Cardiac atrium fibroblast (primary cell): ENCODE measurements around the gene LRRC57. TPM values are rescaled to one million over a fixed set of nuclear protein-coding genes. Genes with fewer than 3 reads are reported as not detected.

Experiments used
- total RNA-seq: library from RNA; depleted of rRNA; stranded (reverse); fragments of >200 nt; gene quantifications from 2 replicates; pipeline ENCODE4 v1.2.3, GENCODE V29; 2015

Gene LRRC57
- 7.6 and 11.0 TPM in 2 replicates for total RNA-seq

DNA sequence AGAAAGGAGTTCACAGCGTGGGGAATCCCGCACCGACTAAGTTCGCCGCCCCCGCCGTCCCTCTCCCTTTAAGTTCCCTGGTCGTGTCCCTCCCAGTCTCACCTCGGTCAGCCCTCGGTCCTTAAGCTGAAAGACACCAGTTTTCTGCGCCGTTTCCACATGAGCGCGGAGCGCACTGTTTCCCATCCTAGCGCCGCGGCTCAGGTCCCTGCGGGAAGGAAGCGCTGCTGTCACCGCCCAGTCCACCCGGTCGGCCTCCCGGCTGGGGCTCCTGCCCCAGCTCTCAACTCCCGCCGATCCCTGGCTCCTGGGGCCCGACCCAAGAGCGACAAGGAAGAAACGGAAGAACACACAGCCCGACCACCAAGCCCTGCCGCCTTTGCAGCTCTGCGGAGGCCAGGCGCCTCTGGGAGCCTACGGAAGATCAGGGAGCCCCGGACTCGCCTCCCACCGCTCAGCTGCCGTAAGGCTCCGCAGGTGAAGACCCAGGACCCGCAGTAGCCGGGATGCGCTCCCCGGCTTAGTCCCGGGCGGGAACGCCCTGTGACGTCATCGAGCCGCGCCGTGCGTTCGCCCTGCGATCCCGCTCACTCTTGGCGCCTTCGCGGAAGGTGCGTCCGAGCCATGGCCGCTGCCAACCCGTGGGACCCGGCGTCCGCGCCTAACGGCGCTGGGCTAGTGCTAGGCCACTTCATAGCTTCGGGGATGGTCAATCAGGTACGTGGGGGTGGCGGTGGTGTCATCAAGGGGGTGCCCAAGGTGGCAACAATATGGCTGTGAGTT, at the start of gene LRRC57, which contains the start of gene HAUS2:
Gene LRRC57 (minus strand): TSS at position 545 of the 783 bp plus-strand sequence. CDS start 359 bp downstream, at position 186.
Gene HAUS2 (plus strand): TSS at position 590 of the 783 bp plus-strand sequence. CDS start 35 bp downstream, at position 625.

DNA sequence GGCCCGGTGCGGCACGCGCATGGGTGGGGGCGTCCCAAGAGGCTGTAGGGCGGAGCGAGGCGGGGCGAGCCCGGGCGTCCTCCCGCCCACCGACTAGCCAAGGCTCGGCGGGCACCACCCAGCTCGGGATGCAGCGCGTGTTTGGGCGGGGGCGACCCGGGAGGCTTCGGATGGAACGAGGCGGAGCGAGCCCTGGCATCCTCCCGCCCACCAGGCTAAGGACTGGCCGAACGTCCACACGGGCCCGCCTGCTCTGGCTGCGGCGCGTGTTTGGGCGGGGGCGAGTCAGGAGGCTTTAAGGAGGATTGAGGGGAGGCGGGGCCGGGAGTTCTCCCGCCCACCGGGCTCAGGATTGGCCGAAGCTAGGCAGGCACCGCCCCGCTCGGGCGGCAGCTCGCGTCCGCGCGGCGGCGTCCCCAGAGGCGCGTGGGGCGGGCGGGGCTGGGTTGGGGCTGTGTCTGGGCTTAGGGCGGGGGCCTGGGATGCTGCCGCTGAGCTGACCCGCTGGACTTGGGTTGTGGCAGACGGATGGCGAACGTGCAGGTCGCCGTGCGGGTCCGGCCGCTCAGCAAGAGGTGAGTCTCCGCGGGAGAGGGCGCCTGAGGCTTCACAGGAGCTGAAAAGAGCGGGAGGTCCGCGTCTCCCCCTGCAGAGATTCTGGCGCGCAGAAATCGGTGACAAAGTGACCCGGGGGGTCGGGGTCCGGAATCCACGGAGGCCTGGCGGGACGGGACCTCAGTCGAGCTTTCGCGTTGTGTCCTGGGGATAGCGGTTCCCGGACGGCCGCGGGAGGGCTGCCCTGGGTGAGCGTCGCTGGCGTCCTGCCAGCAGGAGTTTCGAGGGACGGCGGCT, 26.8 kb upstream of the LRRC57 start, which contains the start of gene STARD9:
Gene STARD9 (plus strand): TSS at position 419 of the 852 bp plus-strand sequence. CDS start 110 bp downstream, at position 529.

DNA sequence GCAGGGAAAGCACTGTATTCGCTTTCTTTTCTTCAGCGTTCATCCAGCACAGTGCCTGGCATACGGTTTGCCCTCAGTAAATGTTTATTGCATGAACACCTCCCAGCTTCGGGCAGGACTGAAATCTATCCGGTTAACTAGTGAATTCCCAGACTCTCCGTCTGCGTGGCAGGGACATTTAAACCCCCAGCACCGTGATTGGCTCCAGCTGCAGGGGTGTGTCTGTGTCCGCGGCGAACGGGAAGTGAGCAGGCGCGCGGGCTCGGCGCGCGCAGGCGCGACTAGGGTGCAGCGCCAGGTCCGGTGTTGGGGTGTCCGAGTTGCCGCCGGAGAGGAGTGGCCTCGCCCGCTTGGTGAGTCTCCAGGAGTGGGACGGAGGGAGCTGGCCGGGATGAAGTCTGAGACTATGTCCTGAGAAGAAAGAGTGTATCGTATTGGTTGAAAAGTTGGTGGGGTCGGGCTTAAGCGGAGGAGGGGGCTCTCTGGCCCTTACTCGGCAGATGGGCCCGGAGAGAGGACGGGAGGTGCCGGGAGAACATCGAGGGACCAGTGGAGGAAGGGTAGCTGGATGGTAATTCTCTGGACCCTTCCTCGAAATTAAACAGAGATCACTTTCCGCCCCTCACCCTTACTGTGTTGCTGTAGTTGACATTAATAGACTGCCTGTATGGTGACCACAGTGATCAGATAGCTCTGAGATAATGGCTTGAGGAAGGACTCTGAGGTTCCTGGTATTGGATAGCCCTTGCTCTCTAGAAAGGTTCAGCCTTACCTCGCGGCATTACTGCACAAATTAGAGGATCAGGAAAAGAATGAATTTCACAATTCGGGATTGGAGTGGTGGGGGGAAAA, 53.0 kb downstream of the LRRC57 start, which contains the start of gene SNAP23:
Gene SNAP23 (plus strand): TSS at position 274 of the 852 bp plus-strand sequence. CDS start 16,213 bp downstream, outside the sequence.

DNA sequence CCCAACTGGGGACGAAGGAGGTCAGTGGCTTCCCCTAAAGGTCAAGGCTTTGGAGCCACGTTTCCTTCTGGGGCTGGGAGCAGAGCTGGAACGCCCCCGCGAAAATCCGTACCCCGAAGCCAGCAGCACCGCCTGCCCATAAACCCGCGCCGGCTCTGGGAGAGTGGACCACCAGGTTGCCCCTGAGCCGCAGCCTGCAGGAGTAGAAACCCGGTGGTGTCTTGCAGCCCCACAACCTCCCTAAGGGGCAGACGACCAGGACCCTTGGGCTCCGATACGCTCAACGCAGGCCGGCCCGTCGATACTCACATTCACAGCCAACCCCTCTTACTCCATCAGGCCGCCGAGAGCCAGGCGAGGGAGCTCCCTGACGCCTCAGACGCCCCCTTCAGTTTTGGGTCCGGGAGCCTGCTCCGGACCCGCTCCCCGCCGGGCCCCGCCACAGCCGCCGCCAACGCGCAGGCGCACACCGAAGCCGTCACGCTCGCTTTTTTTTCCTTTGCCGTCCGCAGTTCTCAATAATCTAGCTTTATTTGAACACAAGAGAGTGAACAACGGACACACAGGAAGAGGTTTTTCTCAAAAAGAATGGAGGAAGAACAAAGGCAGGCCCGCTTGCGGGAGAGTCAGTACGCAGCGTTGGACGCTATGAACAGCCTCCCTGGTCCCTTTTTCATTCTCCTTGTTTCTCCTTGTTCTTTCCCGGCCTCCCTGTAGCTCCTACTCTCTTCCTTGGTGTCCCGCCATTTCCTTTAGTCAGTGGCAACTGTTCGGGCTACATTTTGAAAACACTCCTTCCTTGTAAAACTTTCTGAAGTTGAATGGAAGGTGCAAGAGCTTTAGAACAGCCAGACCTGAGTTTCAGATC, 57.7 kb downstream of the LRRC57 start, which contains the start of gene ZNF106:
Gene ZNF106 (minus strand): TSS at position 471 of the 868 bp plus-strand sequence. CDS start 18,852 bp downstream, outside the sequence.

Other genes starting within 250 kb of the LRRC57 start
- gene CAPN3, start 189.3 kb downstream of the LRRC57 start, total RNA-seq: 1.4 and 2.3 TPM in 2 replicates
- 24.2 and 42.6 TPM in 2 replicates for gene ZNF106, start 57.7 kb downstream of the LRRC57 start, total RNA-seq
- 84.2 and 97.8 TPM in 2 replicates for gene SNAP23, start 53.2 kb downstream of the LRRC57 start, total RNA-seq
- 45.2 and 64.6 TPM in 2 replicates for gene HAUS2, start within 50 bp of the LRRC57 start, total RNA-seq
- 3.1 and 4.5 TPM in 2 replicates for gene STARD9, start 26.8 kb upstream of the LRRC57 start, total RNA-seq
- 7.8 and 8.1 TPM in 2 replicates for gene CDAN1, start 188.3 kb upstream of the LRRC57 start, total RNA-seq